ENCODE data around the gene P2RY8.

- TF ChIP-seq ARNT (IDR thresholded peaks at IDR 0.05) (no peak), TARDBP (IDR thresholded peaks at IDR 0.05) (no peak), SP1 (IDR thresholded peaks at IDR 0.05) (no peak), FOXA1 (IDR thresholded peaks at IDR 0.05) (no peak), FOXM1 (IDR thresholded peaks at IDR 0.05; ENCODE audit: borderline replicate concordance) (no peak), CTBP1 (IDR thresholded peaks at IDR 0.05; ENCODE audit: borderline replicate concordance) (no peak), HDGF (IDR thresholded peaks at IDR 0.05; ENCODE audit: borderline replicate concordance) (no peak), FOXK2 (IDR thresholded peaks at IDR 0.05) (no peak), PKNOX1 (IDR thresholded peaks at IDR 0.05) (no peak), NFRKB (IDR thresholded peaks at IDR 0.05) (no peak), LEF1 (IDR thresholded peaks at IDR 0.05; ENCODE audit: borderline replicate concordance) (no peak), ZNF384 (IDR thresholded peaks at IDR 0.05) (no peak), SUZ12 (IDR thresholded peaks at IDR 0.05) (no peak)
These were observed 11.2 kb downstream of the P2RY8 start for GRCh38 chrX:1525583-1526355.
